Astrocyte of the spinal cord (primary cell): ENCODE measurements around the gene HS1BP3.

Experiments used
- DNase-seq: peaks from one replicate; pipeline ENCODE4 v3.0.0; 2011; ENCODE audit warnings: low read depth, low spot score
- H3K4me3 ChIP-seq: 2 replicates; pipeline ENCODE4 v1.5.1; 2011; ENCODE audit warnings: low read depth, mild to moderate bottlenecking, low read length, moderate library complexity
- CTCF ChIP-seq: IDR thresholded peaks from 2 replicates; pipeline ENCODE4 v1.5.1; 2012; ENCODE audit warnings: low read depth, mild to moderate bottlenecking, low read length, inconsistent platforms
- in situ Hi-C: cut with HindIII; loops from 2 replicates; pipeline ENCODE4 v1.10.0; 2017; ENCODE audit warnings: low sequenced_read_pairs

The HS1BP3 gene

GRCh38 chr2:20607446-20607845 is 43.5 kb downstream of the HS1BP3 start:
- in situ Hi-C loops = no loop called here
- no peak for TF ChIP-seq CTCF
- DNase-seq = no peak
- no peak overlapping the region for H3K4me3 ChIP-seq

- no peak for TF ChIP-seq CTCF
- no peak for DNase-seq
- in situ Hi-C loops = no loop called here
- no peak overlapping the region for H3K4me3 ChIP-seq
These were observed 44.7 kb downstream of the HS1BP3 start for GRCh38 chr2:20606198-20606597.

GRCh38 chr2:20604951-20605381 is 45.9 kb downstream of the HS1BP3 start:
- DNase-seq = peak; percentile 89
- no peak for TF ChIP-seq CTCF
- in situ Hi-C loops = no loop called here
- H3K4me3 ChIP-seq = no peak overlapping the region

GRCh38 chr2:20604401-20604911 is 46.4 kb downstream of the HS1BP3 start:
- H3K4me3 ChIP-seq = no peak overlapping the region
- TF ChIP-seq CTCF = no peak
- no peak for DNase-seq
- in situ Hi-C loops = no loop called here

GRCh38 chr2:20603791-20604190 is 47.1 kb downstream of the HS1BP3 start:
- in situ Hi-C loops = no loop called here
- no peak for TF ChIP-seq CTCF
- H3K4me3 ChIP-seq = no peak overlapping the region
- DNase-seq = no peak

- in situ Hi-C loops = no loop called here
- no peak for DNase-seq
- H3K4me3 ChIP-seq = no peak overlapping the region
- TF ChIP-seq CTCF = no peak
These were observed 48.1 kb downstream of the HS1BP3 start for GRCh38 chr2:20602803-20603202.
